Neural cell (in vitro differentiated cells): Measurements from ENCODE around the gene TPRG1L. TPM values are rescaled to one million over a fixed set of nuclear protein-coding genes. Genes with fewer than 3 reads are reported as not detected.

Experiments used
- H2AFZ ChIP-seq: fragments of 200-600, 300-800 bp; sonication (generic), shearing (Covaris generic); 2 replicates; pipeline ENCODE4 v1.6.0; 2014; ENCODE audit warnings: low read depth, mild to moderate bottlenecking, antibody characterized with exemption, low read length, moderate library complexity
- H3F3A ChIP-seq: fragments of 200-600 bp; shearing (Covaris generic); 2 replicates; pipeline ENCODE4 v1.6.1; 2016; ENCODE audit warnings: mild to moderate bottlenecking, moderate library complexity, mixed read lengths, antibody characterized with exemption, low read length; ENCODE audit not compliant: insufficient read depth, poor library complexity, severe bottlenecking
- H3K27ac ChIP-seq: fragments of 200-600, 300-800 bp; sonication (generic), shearing (Covaris generic); 2 replicates; pipeline ENCODE4 v1.5.1; 2014; ENCODE audit warnings: mild to moderate bottlenecking, low read length, moderate library complexity
- H3K27me3 ChIP-seq: fragments of 300-800, 200-600 bp; sonication (generic), shearing (Covaris generic); 2 replicates; pipeline ENCODE4 v1.6.0; 2014; ENCODE audit warnings: mild to moderate bottlenecking, low read depth, low read length, moderate library complexity; ENCODE audit not compliant: insufficient read depth
- H3K36me3 ChIP-seq: fragments of 300-800, 200-600 bp; sonication (generic), shearing (Covaris generic); 2 replicates; pipeline ENCODE4 v1.5.1; 2014; ENCODE audit warnings: mild to moderate bottlenecking, antibody characterized with exemption, low read length, moderate library complexity; ENCODE audit not compliant: insufficient read depth
- H3K4me2 ChIP-seq: fragments of 300-800, 200-600 bp; sonication (generic), shearing (Covaris generic); 2 replicates; pipeline ENCODE4 v1.6.0; 2014; ENCODE audit warnings: mild to moderate bottlenecking, low read length
- H3K4me3 ChIP-seq: fragments of 300-800, 200-600 bp; sonication (generic), shearing (Covaris generic); 2 replicates; pipeline ENCODE4 v1.5.1; 2014; ENCODE audit warnings: mild to moderate bottlenecking, low read length, moderate library complexity
- H3K79me2 ChIP-seq: fragments of 200-600 bp; shearing (Covaris generic); replicated peaks from 2 replicates; pipeline ENCODE4 v1.6.0; 2014; ENCODE audit warnings: mild to moderate bottlenecking, low read length, moderate library complexity; ENCODE audit not compliant: insufficient read depth
- H3K9ac ChIP-seq: fragments of 300-800, 200-600 bp; sonication (generic), shearing (Covaris generic); 2 replicates; pipeline ENCODE4 v1.6.1; 2016; ENCODE audit warnings: mild to moderate bottlenecking, low read length, mixed read lengths
- H3K9me2 ChIP-seq: fragments of 200-600 bp; shearing (Covaris generic); 2 replicates; pipeline ENCODE4 v1.6.1; 2016; ENCODE audit warnings: mild to moderate bottlenecking, low read length, mixed read lengths; ENCODE audit not compliant: insufficient read depth
- H3K9me3 ChIP-seq: fragments of 200-600, 300-800 bp; sonication (generic), shearing (Covaris generic); 2 replicates; pipeline ENCODE4 v1.6.1; 2016; ENCODE audit warnings: mild to moderate bottlenecking, mixed run types, low read length, moderate library complexity, mixed read lengths
- H4K20me1 ChIP-seq: fragments of 200-600 bp; shearing (Covaris generic); 2 replicates; pipeline ENCODE4 v1.6.1; 2016; ENCODE audit warnings: mild to moderate bottlenecking, mixed run types; ENCODE audit not compliant: insufficient read depth
- CTCF ChIP-seq: fragments of 450-650 bp; IDR thresholded peaks from 2 replicates; pipeline ENCODE4 v1.5.1; 2014; ENCODE audit warnings: antibody characterized with exemption, mild to moderate bottlenecking, moderate library complexity; ENCODE audit not compliant: poor library complexity, severe bottlenecking
- EP300 ChIP-seq: fragments of 450-650 bp; conservative IDR thresholded peaks from 2 replicates; pipeline ENCODE4 v1.6.1; 2014; ENCODE audit warnings: antibody characterized with exemption, mild to moderate bottlenecking, moderate library complexity; ENCODE audit not compliant: poor library complexity, severe bottlenecking
- EZH2 ChIP-seq: fragments of 200-600, 300-800 bp; shearing (Covaris generic), sonication (generic); IDR thresholded peaks from 2 replicates; pipeline ENCODE4 v1.6.1; 2014; ENCODE audit warnings: antibody characterized with exemption, low read length, borderline replicate concordance, mild to moderate bottlenecking; ENCODE audit not compliant: insufficient read depth, poor library complexity, severe bottlenecking
- MXI1 ChIP-seq: fragments of 450-650 bp; conservative IDR thresholded peaks from 2 replicates; pipeline ENCODE4 v1.6.1; 2014; ENCODE audit warnings: antibody characterized with exemption, mild to moderate bottlenecking; ENCODE audit not compliant: poor library complexity, severe bottlenecking
- POLR2AphosphoS5 ChIP-seq: IDR thresholded peaks from 2 replicates; pipeline ENCODE4 v1.6.1; 2012
- RAD21 ChIP-seq: fragments of 450-650 bp; conservative IDR thresholded peaks from 2 replicates; pipeline ENCODE4 v1.6.1; 2014; ENCODE audit warnings: antibody characterized with exemption, mild to moderate bottlenecking, moderate library complexity
- REST ChIP-seq: IDR thresholded peaks from 2 replicates; pipeline ENCODE4 v1.6.1; 2012; ENCODE audit warnings: borderline replicate concordance
- SMC3 ChIP-seq: fragments of 450-650 bp; conservative IDR thresholded peaks from 2 replicates; pipeline ENCODE4 v1.6.1; 2014; ENCODE audit warnings: antibody characterized with exemption, mild to moderate bottlenecking, moderate library complexity; ENCODE audit not compliant: poor library complexity
- TAF1 ChIP-seq: IDR thresholded peaks from 2 replicates; pipeline ENCODE4 v1.6.1; 2012; ENCODE audit warnings: low read depth
- polyA plus RNA-seq: library from polyadenylated mRNA; depleted of rRNA; stranded (reverse); fragments of >200 nt; gene quantifications from 2 replicates; pipeline ENCODE4 v1.2.3, GENCODE V29; 2014

TPRG1L gene
- polyA plus RNA-seq, 1 donor from 2014 or later, result 22.4 TPM

DNA sequence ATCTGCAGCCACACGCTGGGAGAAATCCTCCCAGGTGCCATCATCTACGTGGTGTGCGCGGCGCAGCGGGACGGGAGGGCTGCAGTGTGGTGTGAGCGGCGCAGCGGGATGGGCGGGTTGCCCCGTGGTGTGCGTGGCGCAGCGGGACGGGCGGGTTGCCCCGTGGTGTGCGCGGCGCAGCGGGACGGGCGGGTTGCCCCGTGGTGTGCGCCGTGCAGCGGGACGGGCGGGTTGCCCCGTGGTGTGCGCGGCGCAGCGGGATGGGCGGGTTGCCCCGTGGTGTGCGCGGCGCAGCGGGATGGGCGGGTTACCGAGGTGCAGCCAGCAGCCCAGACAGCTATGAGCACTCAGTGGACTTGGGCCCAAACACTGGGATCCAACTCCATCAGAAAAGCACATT lies 20.4 kb downstream of the TPRG1L start:
- Histone ChIP-seq H4K20me1 (no peaks in the 10 kb centered on the region), H3K4me3 (no peak overlapping the region), H3K9me3 (no peaks in the 10 kb centered on the region), H3K27me3 (peaks cover 3% of the 10 kb centered on the region), H2AFZ (no peak overlapping the region), H3K9me2 (no peaks in the 10 kb centered on the region), H3K27ac (no peak overlapping the region), H3K9ac (no peak overlapping the region), H3K4me2 (no peak overlapping the region), H3K79me2 (peaks cover 4% of the 10 kb centered on the region), H3K36me3 (peaks cover 7% of the 10 kb centered on the region), H3F3A (no peaks in the 10 kb centered on the region)
- TF ChIP-seq REST (no peak), MXI1 (no peak), EZH2 (no peak), RAD21 (no peak), POLR2AphosphoS5 (no peak), EP300 (no peak), TAF1 (no peak), SMC3 (no peak), CTCF (no peak)

GRCh38 chr1:3645666-3646355 lies 21.0 kb downstream of the TPRG1L start:
- H3K36me3 ChIP-seq, result peaks cover 7% of the 10 kb centered on the region
- H3K4me3 ChIP-seq, result no peak overlapping the region
- no peaks in the 10 kb centered on the region for H3K9me3 ChIP-seq
- no peak overlapping the region for H3K27ac ChIP-seq
- peaks cover 4% of the 10 kb centered on the region for H3K79me2 ChIP-seq
- H3K4me2 ChIP-seq, result no peak overlapping the region
- peaks cover 8% of the 10 kb centered on the region for H3K27me3 ChIP-seq
- no peak overlapping the region for H3K9ac ChIP-seq
- H2AFZ ChIP-seq, result no peak overlapping the region
- H3F3A ChIP-seq, result no peaks in the 10 kb centered on the region
- H3K9me2 ChIP-seq, result no peaks in the 10 kb centered on the region
- no peaks in the 10 kb centered on the region for H4K20me1 ChIP-seq
- no peak for TF ChIP-seq POLR2AphosphoS5
- no peak for TF ChIP-seq EP300
- no peak for TF ChIP-seq RAD21
- no peak for TF ChIP-seq CTCF
- TF ChIP-seq TAF1, result no peak
- TF ChIP-seq EZH2, result no peak
- TF ChIP-seq SMC3, result no peak
- no peak for TF ChIP-seq MXI1
- no peak for TF ChIP-seq REST
